ENCODE measurements around the gene CYP11A1. TPM values are rescaled to one million over a fixed set of nuclear protein-coding genes. Genes with fewer than 3 reads are reported as not detected.
A peak's percentile ranks its signal among the peaks of the same experiment; 100 is the strongest.

CYP11A1 gene
- total and polyA plus RNA-seq, 2 donors (not counting 1 experiment from before 2014, with no cell fraction given): not detected

GRCh38 chr15:74415966-74416916 is 48.8 kb upstream of the CYP11A1 start:
- WGBS (ENCODE audit: insufficient coverage): 78% methylated on average over 18 of the region's 19 CpGs

More at GRCh38 chr15:74415966-74416916, 48.8 kb upstream of the CYP11A1 start:
- ChIA-PET CTCF (no interaction called here), POLR2A (no interaction called here)
- Histone ChIP-seq H2AFZ (ENCODE audit: insufficient read depth, low read depth, low read length, poor library complexity, severe bottlenecking) (no peak overlapping the region), H3K27ac (ENCODE audit: low read length in 2 of 2) (no peak overlapping the region), H3K79me2 (ENCODE audit: control insufficient read depth, insufficient read depth, low read length) (peaks cover 64% of the 10 kb centered on the region), H3K4me3 (ENCODE audit: control extremely low read depth in 1 of 5, extremely low read depth in 1 of 5, insufficient read depth in 1 of 5, low read depth in 2 of 5, low read length in 4 of 5) (no peak overlapping the region), H4K20me1 (ENCODE audit: control insufficient read depth, insufficient read depth, low read length, poor library complexity, severe bottlenecking) (peaks cover 70% of the 10 kb centered on the region), H3K9ac (ENCODE audit: low read length) (no peak overlapping the region), H3K4me1 (ENCODE audit: control insufficient read depth in 2 of 2, insufficient read depth in 2 of 2, low read length in 2 of 2) (peaks cover 25 to 57% of the 10 kb centered on the region in 2 donors), H3K27me3 (replicated peaks in 1 of 4; ENCODE audit: control extremely low read depth in 1 of 4, control insufficient read depth in 3 of 4, insufficient read depth in 4 of 4, low read length in 3 of 4) (no peaks in the 10 kb centered on the region), H3K9me3 (ENCODE audit: control extremely low read depth in 1 of 3, control insufficient read depth in 2 of 3, insufficient read depth in 1 of 3, low read length in 2 of 3) (no peaks in the 10 kb centered on the region), H3K36me3 (replicated peaks in 1 of 2; ENCODE audit: control extremely low read depth in 1 of 2, control insufficient read depth in 1 of 2, extremely low read depth in 1 of 2, insufficient read depth in 2 of 2, low read length in 1 of 2) (peaks cover 3 to 75% of the 10 kb centered on the region in 2 experiments), H3K4me2 (replicated peaks; ENCODE audit: low read depth, low read length, poor library complexity, severe bottlenecking) (no peak overlapping the region)
- TF ChIP-seq EZH2 (IDR thresholded peaks at IDR 0.05; ENCODE audit: borderline replicate concordance, insufficient read depth, low read depth, low read length, poor library complexity, severe bottlenecking): no peak
- TF ChIP-seq CTCF (IDR thresholded peaks at IDR 0.05): no peak
- no peaks in the 10 kb centered on the region for H3K9me3 Mint-ChIP-seq (ENCODE audit: insufficient read depth)
- H3K27me3 Mint-ChIP-seq: no peaks in the 10 kb centered on the region
- ATAC-seq (ENCODE audit: low read depth) (no peak), DNase-seq (no peak)
- intact Hi-C loops (cut with micrococcal nuclease): no loop called here
- H3K4me3 Mint-ChIP-seq: no peak overlapping the region
- peaks cover 51% of the 10 kb centered on the region for H3K4me1 Mint-ChIP-seq
- peak overlapping the region; percentile 89 for H3K27ac Mint-ChIP-seq

Measured in B cell (primary cell).